Esophagus (tissue), 2 donors: ENCODE measurements around the gene TOMM7. TPM values are rescaled to one million over a fixed set of nuclear protein-coding genes. Genes with fewer than 3 reads are reported as not detected.

ENCODE experiments used
- H3K27ac ChIP-seq, 2 donors: one replicate each; pipeline ENCODE4 v1.5.1; 2013; ENCODE audit warnings: low read depth in 2 of 2, mild to moderate bottlenecking in 2 of 2, inconsistent platforms in 1 of 2, low read length in 1 of 2, moderate library complexity in 1 of 2
- H3K27me3 ChIP-seq, 2 donors: one replicate each; pipeline ENCODE4 v1.6.1; 2013; ENCODE audit warnings: low read length in 2 of 2, control low read depth in 1 of 2, mild to moderate bottlenecking in 1 of 2; ENCODE audit not compliant: insufficient read depth in 2 of 2, control insufficient read depth in 1 of 2
- H3K36me3 ChIP-seq, 2 donors: one replicate each; pipeline ENCODE4 v1.6.1; 2013; ENCODE audit warnings: low read length in 1 of 2; ENCODE audit not compliant: control insufficient read depth in 2 of 2, insufficient read depth in 2 of 2
- H3K4me1 ChIP-seq, 2 donors: one replicate each; pipeline ENCODE4 v1.6.1; 2013; ENCODE audit warnings: low read length in 1 of 2; ENCODE audit not compliant: control insufficient read depth in 2 of 2, insufficient read depth in 2 of 2
- H3K4me3 ChIP-seq, 2 donors: one replicate each; pipeline ENCODE4 v1.5.1; 2013; ENCODE audit warnings: low read length in 2 of 2, mild to moderate bottlenecking in 2 of 2, low read depth in 1 of 2, moderate library complexity in 1 of 2
- H3K9me3 ChIP-seq, 2 donors: one replicate each; pipeline ENCODE4 v1.6.1; 2013; ENCODE audit warnings: mild to moderate bottlenecking in 2 of 2, low read depth in 1 of 2, low read length in 1 of 2, moderate library complexity in 1 of 2; ENCODE audit not compliant: control insufficient read depth in 2 of 2, insufficient read depth in 1 of 2
- WGBS, 2 donors: extraction: QIAGEN DNeasy Blood & Tissue Kit; methylation state at CpG; one replicate each; pipeline ENCODE4 v1.1.7; 2013; 5-methylcytosine and 5-hydroxymethylcytosine counted together
- polyA plus RNA-seq, 2 donors: library from polyadenylated mRNA; stranded (reverse); fragments of 200-250 nt; gene quantifications; one replicate each; pipeline ENCODE4 v1.2.3, GENCODE V29; 2013
- donor health status: healthy with polysubstance abuse.
- donor health status: Bipolar disorder and iron deficiency.

Gene TOMM7
- polyA plus RNA-seq, 2 donors, result 87.5 to 249 TPM

GRCh38 chr7:22831602-22832305 is 9.1 kb upstream of the TOMM7 start:
- H3K9me3 ChIP-seq, result no peaks in the 10 kb centered on the region
- H3K4me3 ChIP-seq, result no peak overlapping the region
- no peaks in the 10 kb centered on the region for H3K4me1 ChIP-seq
- H3K36me3 ChIP-seq, result no peaks in the 10 kb centered on the region
- no peaks in the 10 kb centered on the region for H3K27me3 ChIP-seq
- no peak overlapping the region for H3K27ac ChIP-seq
- 76 to 80% methylated on average over 5 of the region's 5 CpGs for WGBS, 2 donors

- Histone ChIP-seq H3K4me3 (no peak overlapping the region), H3K36me3 (no peaks in the 10 kb centered on the region), H3K27me3 (no peaks in the 10 kb centered on the region), H3K4me1 (no peaks in the 10 kb centered on the region), H3K27ac (no peak overlapping the region), H3K9me3 (no peaks in the 10 kb centered on the region)
These were observed 4.9 kb upstream of the TOMM7 start for GRCh38 chr7:22827563-22827962.

- 71 to 76% methylated on average over 2 of the region's 2 CpGs for WGBS, 2 donors
- no peaks in the 10 kb centered on the region for H3K4me1 ChIP-seq
These were observed 3.9 kb upstream of the TOMM7 start for GRCh38 chr7:22826593-22826992.

GRCh38 chr7:22824760-22825159 is 2.1 kb upstream of the TOMM7 start:
- Histone ChIP-seq H3K4me3 (no peak overlapping the region), H3K4me1 (peaks cover 0 to 2% of the 10 kb centered on the region in 2 donors), H3K36me3 (no peaks in the 10 kb centered on the region), H3K27ac (no peak overlapping the region), H3K27me3 (no peaks in the 10 kb centered on the region), H3K9me3 (no peaks in the 10 kb centered on the region)
- WGBS, 2 donors, result 94 to 96% methylated on average over 2 of the region's 2 CpGs

More at GRCh38 chr7:22826593-22826992, 3.9 kb upstream of the TOMM7 start:
- Histone ChIP-seq H3K4me3 (no peak overlapping the region), H3K36me3 (no peaks in the 10 kb centered on the region), H3K9me3 (no peaks in the 10 kb centered on the region), H3K27me3 (no peaks in the 10 kb centered on the region), H3K27ac (no peak overlapping the region)

GRCh38 chr7:22823142-22823497 is 471 bp upstream of the TOMM7 start:
- H3K27me3 ChIP-seq, result no peaks in the 10 kb centered on the region
- H3K27ac ChIP-seq, result no peak overlapping the region
- peaks cover 0 to 2% of the 10 kb centered on the region in 2 donors for H3K36me3 ChIP-seq
- peak overlapping the region; percentile 83 to 100 for H3K4me3 ChIP-seq
- peaks cover 0 to 2% of the 10 kb centered on the region in 2 donors for H3K4me1 ChIP-seq
- H3K9me3 ChIP-seq, result no peaks in the 10 kb centered on the region
- WGBS, 2 donors, result 43% methylated on average over 3 of the region's 3 CpGs

- H3K4me3 ChIP-seq, result peak overlapping the region; percentile 83 to 100
- 7 to 12% methylated on average over 18 of the region's 18 CpGs for WGBS, 2 donors
- peaks cover 0 to 2% of the 10 kb centered on the region in 2 donors for H3K4me1 ChIP-seq
- H3K27ac ChIP-seq, result peak overlapping the region; percentile 66 to 89
- H3K27me3 ChIP-seq, result no peaks in the 10 kb centered on the region
- no peaks in the 10 kb centered on the region for H3K9me3 ChIP-seq
- peaks cover 2% of the 10 kb centered on the region in 2 donors for H3K36me3 ChIP-seq
These were observed 755 bp downstream of the TOMM7 start for GRCh38 chr7:22821702-22822485.

- 97 to 98% methylated on average over 4 of the region's 4 CpGs for WGBS, 2 donors
- no peaks in the 10 kb centered on the region for H3K9me3 ChIP-seq
- no peaks in the 10 kb centered on the region for H3K27me3 ChIP-seq
- H3K27ac ChIP-seq, result no peak overlapping the region
- peaks cover 2% of the 10 kb centered on the region in 2 donors for H3K36me3 ChIP-seq
- H3K4me3 ChIP-seq, result no peak overlapping the region
- H3K4me1 ChIP-seq, result peaks cover 0 to 2% of the 10 kb centered on the region in 2 donors
These were observed 3.2 kb downstream of the TOMM7 start for GRCh38 chr7:22819476-22819875.

GRCh38 chr7:22814261-22815208 is 8.1 kb downstream of the TOMM7 start:
- Histone ChIP-seq H3K9me3 (no peaks in the 10 kb centered on the region), H3K4me3 (no peak overlapping the region), H3K27me3 (no peaks in the 10 kb centered on the region), H3K27ac (no peak overlapping the region), H3K4me1 (no peaks in the 10 kb centered on the region), H3K36me3 (peaks cover 0 to 2% of the 10 kb centered on the region in 2 donors)
- WGBS, 2 donors, result 89 to 92% methylated on average over 9 to 10 of the region's 10 CpGs

- no peaks in the 10 kb centered on the region for H3K4me1 ChIP-seq
- 75 to 85% methylated on average over 3 of the region's 3 CpGs for WGBS, 2 donors
- no peaks in the 10 kb centered on the region for H3K27me3 ChIP-seq
- H3K27ac ChIP-seq, result no peak overlapping the region
- H3K36me3 ChIP-seq, result peaks cover 0 to under 1% of the 10 kb centered on the region in 2 donors
- no peak overlapping the region for H3K4me3 ChIP-seq
- no peaks in the 10 kb centered on the region for H3K9me3 ChIP-seq
These were observed 10.3 kb downstream of the TOMM7 start for GRCh38 chr7:22812353-22812752.
